Measurements from ENCODE around the gene TSEN34.
"Not testable (repeated sequence)": the region's sequence is repeated elsewhere in the genome, so short reads cannot be mapped to it uniquely, and the experiment has no call there.

DNA sequence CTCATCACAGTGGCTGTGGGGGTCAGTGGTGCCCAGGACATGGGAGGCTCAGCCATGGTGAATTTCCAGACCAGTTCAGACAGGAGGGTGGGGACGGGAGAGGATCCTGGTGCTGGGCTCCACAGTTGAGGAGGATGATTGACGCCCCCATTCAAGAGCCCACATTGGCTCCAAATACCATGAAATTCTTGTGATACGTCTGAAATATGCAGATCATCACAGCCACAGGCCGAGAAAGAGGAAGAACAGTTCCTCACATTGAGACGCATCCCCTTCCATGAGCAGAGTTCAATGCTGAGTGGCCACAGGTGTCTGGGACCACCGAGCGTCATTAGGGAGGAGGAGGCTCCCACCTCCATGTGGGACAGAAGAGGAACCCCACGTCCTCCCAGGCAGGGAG lies 52.7 kb downstream of the TSEN34 start:
- TF ChIP-seq, protein P1, sequence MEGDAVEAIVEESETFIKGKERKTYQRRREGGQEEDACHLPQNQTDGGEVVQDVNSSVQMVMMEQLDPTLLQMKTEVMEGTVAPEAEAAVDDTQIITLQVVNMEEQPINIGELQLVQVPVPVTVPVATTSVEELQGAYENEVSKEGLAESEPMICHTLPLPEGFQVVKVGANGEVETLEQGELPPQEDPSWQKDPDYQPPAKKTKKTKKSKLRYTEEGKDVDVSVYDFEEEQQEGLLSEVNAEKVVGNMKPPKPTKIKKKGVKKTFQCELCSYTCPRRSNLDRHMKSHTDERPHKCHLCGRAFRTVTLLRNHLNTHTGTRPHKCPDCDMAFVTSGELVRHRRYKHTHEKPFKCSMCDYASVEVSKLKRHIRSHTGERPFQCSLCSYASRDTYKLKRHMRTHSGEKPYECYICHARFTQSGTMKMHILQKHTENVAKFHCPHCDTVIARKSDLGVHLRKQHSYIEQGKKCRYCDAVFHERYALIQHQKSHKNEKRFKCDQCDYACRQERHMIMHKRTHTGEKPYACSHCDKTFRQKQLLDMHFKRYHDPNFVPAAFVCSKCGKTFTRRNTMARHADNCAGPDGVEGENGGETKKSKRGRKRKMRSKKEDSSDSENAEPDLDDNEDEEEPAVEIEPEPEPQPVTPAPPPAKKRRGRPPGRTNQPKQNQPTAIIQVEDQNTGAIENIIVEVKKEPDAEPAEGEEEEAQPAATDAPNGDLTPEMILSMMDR (IDR thresholded peaks at IDR 0.05; ENCODE audit: low read depth, low read length), result not testable (repeated sequence)
- not testable (repeated sequence) for TF ChIP-seq EZH2phosphoT487 (IDR thresholded peaks at IDR 0.05; ENCODE audit: low read depth)

Measured in OCI-LY3 (cell line).